ENCODE measurements around the gene RIMBP3B. TPM values are rescaled to one million over a fixed set of nuclear protein-coding genes. Genes with fewer than 3 reads are reported as not detected.
"Not testable (repeated sequence)": the region's sequence is repeated elsewhere in the genome, so short reads cannot be mapped to it uniquely, and the experiment has no call there.

Gene RIMBP3B
- polyA plus RNA-seq, 1 of the 3 experiments (the other 2 are of a cell fraction): not detected

GRCh38 chr22:21390013-21390412 lies 6.5 kb downstream of the RIMBP3B start:
- CTCF ChIA-PET; H3K4me1 ChIP-seq (ENCODE audit: control insufficient read depth in 1 of 2, insufficient read depth in 2 of 2, low read depth in 1 of 2, low read length in 1 of 2); H3K4me2 ChIP-seq; H3K27me3 ChIP-seq (ENCODE audit: insufficient read depth); POLR2A ChIA-PET; DNase-seq; H3K27ac ChIP-seq (ENCODE audit: low read depth in 2 of 2, low read length in 1 of 2); H3K79me2 ChIP-seq (ENCODE audit: insufficient read depth); H3K9me3 ChIP-seq; H3K36me3 ChIP-seq (replicated peaks in 1 of 2; ENCODE audit: control insufficient read depth in 1 of 2, insufficient read depth in 2 of 2, low read length in 1 of 2); H4K20me1 ChIP-seq (ENCODE audit: insufficient read depth); H3K9me2 ChIP-seq; H3K9ac ChIP-seq; H2AFZ ChIP-seq (ENCODE audit: low read depth); H3K4me3 ChIP-seq (ENCODE audit: low read depth in 2 of 2, low read length in 1 of 2); H3F3A ChIP-seq (replicated peaks; ENCODE audit: insufficient read depth): not testable (repeated sequence)
- WGBS (ENCODE audit: low lambda C conversion rate): no CpG with 5 or more reads among the region's 9 CpGs

GRCh38 chr22:21394613-21395012 lies 11.1 kb downstream of the RIMBP3B start:
- H2AFZ ChIP-seq (ENCODE audit: low read depth); H4K20me1 ChIP-seq (ENCODE audit: insufficient read depth); H3K79me2 ChIP-seq (ENCODE audit: insufficient read depth); H3K27ac ChIP-seq (ENCODE audit: low read depth in 2 of 2, low read length in 1 of 2); H3F3A ChIP-seq (replicated peaks; ENCODE audit: insufficient read depth); H3K4me2 ChIP-seq; H3K9me2 ChIP-seq; H3K9ac ChIP-seq; DNase-seq; H3K4me1 ChIP-seq (ENCODE audit: control insufficient read depth in 1 of 2, insufficient read depth in 2 of 2, low read depth in 1 of 2, low read length in 1 of 2); H3K36me3 ChIP-seq (replicated peaks in 1 of 2; ENCODE audit: control insufficient read depth in 1 of 2, insufficient read depth in 2 of 2, low read length in 1 of 2); CTCF ChIA-PET; H3K27me3 ChIP-seq (ENCODE audit: insufficient read depth); H3K9me3 ChIP-seq; POLR2A ChIA-PET; H3K4me3 ChIP-seq (ENCODE audit: low read depth in 2 of 2, low read length in 1 of 2): not testable (repeated sequence)
- WGBS (ENCODE audit: low lambda C conversion rate): no CpG with 5 or more reads among the region's 7 CpGs

GRCh38 chr22:21401197-21401969 lies 17.8 kb downstream of the RIMBP3B start:
- H3K4me1 ChIP-seq (ENCODE audit: control insufficient read depth in 1 of 2, insufficient read depth in 2 of 2, low read depth in 1 of 2, low read length in 1 of 2); H2AFZ ChIP-seq (ENCODE audit: low read depth); H4K20me1 ChIP-seq (ENCODE audit: insufficient read depth); H3K4me3 ChIP-seq (ENCODE audit: low read depth in 2 of 2, low read length in 1 of 2); DNase-seq; H3K9me2 ChIP-seq; H3K27me3 ChIP-seq (ENCODE audit: insufficient read depth); H3K36me3 ChIP-seq (replicated peaks in 1 of 2; ENCODE audit: control insufficient read depth in 1 of 2, insufficient read depth in 2 of 2, low read length in 1 of 2); CTCF ChIA-PET; H3K4me2 ChIP-seq; POLR2A ChIA-PET; H3K79me2 ChIP-seq (ENCODE audit: insufficient read depth); H3F3A ChIP-seq (replicated peaks; ENCODE audit: insufficient read depth); H3K9me3 ChIP-seq; H3K9ac ChIP-seq; H3K27ac ChIP-seq (ENCODE audit: low read depth in 2 of 2, low read length in 1 of 2): not testable (repeated sequence)
- WGBS (ENCODE audit: low lambda C conversion rate): no CpG with 5 or more reads among the region's 21 CpGs

GRCh38 chr22:21402763-21403314 lies 19.3 kb downstream of the RIMBP3B start:
- H3K9me2 ChIP-seq; H3F3A ChIP-seq (replicated peaks; ENCODE audit: insufficient read depth); H2AFZ ChIP-seq (ENCODE audit: low read depth); H3K4me3 ChIP-seq (ENCODE audit: low read depth in 2 of 2, low read length in 1 of 2); H3K27ac ChIP-seq (ENCODE audit: low read depth in 2 of 2, low read length in 1 of 2); H3K36me3 ChIP-seq (replicated peaks in 1 of 2; ENCODE audit: control insufficient read depth in 1 of 2, insufficient read depth in 2 of 2, low read length in 1 of 2); CTCF ChIA-PET; H3K79me2 ChIP-seq (ENCODE audit: insufficient read depth); H3K4me1 ChIP-seq (ENCODE audit: control insufficient read depth in 1 of 2, insufficient read depth in 2 of 2, low read depth in 1 of 2, low read length in 1 of 2); H3K4me2 ChIP-seq; H3K9ac ChIP-seq; H4K20me1 ChIP-seq (ENCODE audit: insufficient read depth); DNase-seq; POLR2A ChIA-PET; H3K27me3 ChIP-seq (ENCODE audit: insufficient read depth); H3K9me3 ChIP-seq: not testable (repeated sequence)
- 88% methylated on average over 1 of the region's 5 CpGs for WGBS (ENCODE audit: low lambda C conversion rate)

- CTCF ChIA-PET; POLR2A ChIA-PET; H3K27ac ChIP-seq (ENCODE audit: low read depth in 2 of 2, low read length in 1 of 2); H4K20me1 ChIP-seq (ENCODE audit: insufficient read depth); H3K4me3 ChIP-seq (ENCODE audit: low read depth in 2 of 2, low read length in 1 of 2); H3K9ac ChIP-seq; H3K79me2 ChIP-seq (ENCODE audit: insufficient read depth); H3K4me1 ChIP-seq (ENCODE audit: control insufficient read depth in 1 of 2, insufficient read depth in 2 of 2, low read depth in 1 of 2, low read length in 1 of 2); H3K9me2 ChIP-seq; H2AFZ ChIP-seq (ENCODE audit: low read depth); DNase-seq; H3K4me2 ChIP-seq; H3F3A ChIP-seq (replicated peaks; ENCODE audit: insufficient read depth); H3K36me3 ChIP-seq (replicated peaks in 1 of 2; ENCODE audit: control insufficient read depth in 1 of 2, insufficient read depth in 2 of 2, low read length in 1 of 2); H3K27me3 ChIP-seq (ENCODE audit: insufficient read depth); H3K9me3 ChIP-seq: not testable (repeated sequence)
- WGBS (ENCODE audit: low lambda C conversion rate): no CpG with 5 or more reads among the region's 1 CpG
These were observed 23.6 kb downstream of the RIMBP3B start for GRCh38 chr22:21407139-21407538.

GRCh38 chr22:21407792-21408191 lies 24.2 kb downstream of the RIMBP3B start:
- DNase-seq; POLR2A ChIA-PET; H3K79me2 ChIP-seq (ENCODE audit: insufficient read depth); H3K36me3 ChIP-seq (replicated peaks in 1 of 2; ENCODE audit: control insufficient read depth in 1 of 2, insufficient read depth in 2 of 2, low read length in 1 of 2); H3K9me2 ChIP-seq; H3F3A ChIP-seq (replicated peaks; ENCODE audit: insufficient read depth); H3K27me3 ChIP-seq (ENCODE audit: insufficient read depth); H3K9me3 ChIP-seq; H2AFZ ChIP-seq (ENCODE audit: low read depth); H3K4me3 ChIP-seq (ENCODE audit: low read depth in 2 of 2, low read length in 1 of 2); H3K4me1 ChIP-seq (ENCODE audit: control insufficient read depth in 1 of 2, insufficient read depth in 2 of 2, low read depth in 1 of 2, low read length in 1 of 2); H3K27ac ChIP-seq (ENCODE audit: low read depth in 2 of 2, low read length in 1 of 2); H4K20me1 ChIP-seq (ENCODE audit: insufficient read depth); H3K9ac ChIP-seq; H3K4me2 ChIP-seq; CTCF ChIA-PET: not testable (repeated sequence)
- WGBS (ENCODE audit: low lambda C conversion rate): 76% methylated on average over 2 of the region's 4 CpGs
